GM19099 (cell line): ENCODE measurements around the gene ACACA.

ENCODE experiments used
- POLR2A ChIP-seq: IDR thresholded peaks from 3 replicates; pipeline ENCODE4 v1.6.1; 2011; ENCODE audit warnings: low read depth; ENCODE audit not compliant: insufficient read length; ENCODE audit errors: extremely low read depth

ACACA gene

DNA sequence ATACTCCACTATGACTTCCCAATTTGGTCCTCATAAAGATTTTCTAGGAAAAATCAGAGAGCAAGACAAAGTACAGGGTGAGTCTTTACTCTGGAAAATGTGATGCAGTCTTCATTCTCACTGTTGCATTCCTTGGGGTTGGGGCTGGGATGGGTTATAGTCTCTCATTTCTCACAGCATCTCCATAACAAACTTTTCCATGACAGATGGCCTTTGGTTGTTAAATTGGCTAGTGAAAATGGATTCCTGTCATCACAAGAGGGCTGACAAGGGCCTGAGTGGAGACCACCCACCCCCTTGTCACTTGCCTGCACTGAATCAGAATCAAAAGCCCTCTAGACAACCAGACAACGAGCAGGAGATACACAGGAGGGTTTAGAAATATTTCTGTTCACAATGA is 283.2 kb downstream of the ACACA start:
- TF ChIP-seq POLR2A, result no peak

DNA sequence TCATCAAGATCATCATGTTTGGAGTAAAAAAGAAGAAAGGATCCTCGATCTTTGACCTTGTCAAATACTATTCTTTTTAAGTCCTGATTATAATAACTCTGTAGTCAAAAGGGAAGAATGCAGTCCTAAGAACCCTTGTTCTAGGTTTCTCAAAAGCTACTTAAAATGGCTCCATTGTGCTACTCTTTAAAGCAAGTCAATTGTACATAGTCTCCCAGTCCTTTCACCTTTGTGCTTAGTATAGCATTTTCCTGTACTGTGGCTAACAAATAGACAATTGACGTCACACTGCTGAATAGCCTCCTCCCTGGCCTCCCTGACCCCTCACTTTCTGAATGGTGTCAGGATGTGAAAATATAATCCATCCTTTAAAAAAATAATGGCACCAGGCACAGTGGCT is 285.0 kb downstream of the ACACA start:
- TF ChIP-seq POLR2A, result no peak

DNA sequence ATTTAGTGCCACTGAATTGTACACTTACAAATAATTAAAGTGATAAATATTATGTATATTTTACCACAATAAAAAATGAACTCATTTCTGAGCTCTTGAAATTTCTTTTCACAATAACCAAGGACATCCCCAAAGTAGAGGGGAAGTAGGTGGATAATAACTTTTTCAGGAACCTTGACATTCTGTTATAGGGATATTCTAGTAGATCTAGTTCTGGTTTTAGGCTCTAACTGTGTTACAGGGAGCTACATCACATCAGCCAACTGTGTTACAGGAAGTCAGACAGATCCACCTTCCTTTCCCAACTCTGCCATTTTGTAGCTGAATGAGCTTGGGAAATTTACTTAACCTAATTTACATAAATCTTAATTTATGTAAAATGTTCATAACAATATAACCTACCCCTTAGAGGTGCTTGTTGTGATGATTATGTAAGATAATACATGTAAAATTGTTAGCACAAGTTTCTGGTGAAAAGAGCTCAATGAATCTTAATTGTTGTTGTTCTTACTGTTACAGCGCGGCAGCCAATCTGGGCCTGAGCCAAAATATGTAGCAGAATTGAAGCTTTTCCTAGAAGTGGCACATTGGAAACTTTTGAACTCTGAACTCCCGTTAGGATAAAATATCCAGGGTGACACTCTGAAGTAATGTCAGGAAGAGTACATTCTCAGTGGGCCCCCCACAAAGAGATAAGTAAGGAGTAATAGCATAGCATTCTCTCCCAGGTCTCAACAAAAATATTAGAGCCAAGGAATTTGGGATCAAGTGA is 288.1 kb downstream of the ACACA start:
- no peak for TF ChIP-seq POLR2A

DNA sequence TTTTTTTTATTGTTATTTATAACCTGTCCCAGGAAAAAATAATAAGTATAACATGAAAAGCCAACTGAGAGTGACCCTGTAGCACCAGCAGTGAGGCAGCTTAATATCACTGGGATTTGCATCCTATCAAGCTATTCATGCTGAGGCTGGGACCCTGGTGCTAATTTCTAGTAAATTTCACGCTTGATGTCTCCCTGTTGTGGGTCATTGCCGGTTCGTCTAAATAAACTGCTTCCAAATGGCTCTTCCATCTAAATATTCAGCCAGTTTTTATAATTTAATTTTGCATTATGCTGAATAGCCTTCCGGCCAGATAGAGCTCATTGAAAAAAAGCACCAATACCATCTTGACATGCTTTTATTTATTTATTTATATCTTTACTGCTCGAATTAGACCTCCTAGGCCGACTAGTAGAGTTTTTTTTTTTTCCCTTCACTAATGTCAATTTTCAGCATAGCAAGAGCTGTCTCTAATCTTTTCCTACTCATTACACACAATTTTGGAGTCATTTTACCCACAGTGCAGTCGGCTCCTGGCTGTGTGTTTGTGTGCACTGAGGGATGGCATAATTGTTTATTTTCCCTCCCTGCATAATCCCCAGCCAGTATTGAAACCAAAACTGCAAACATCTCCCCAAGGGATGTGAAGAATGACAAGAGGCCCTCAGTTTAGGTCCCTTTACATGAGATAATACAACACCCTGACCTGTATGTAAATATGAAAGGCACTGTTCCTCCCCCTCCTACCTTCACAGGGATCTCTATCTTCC is 289.1 kb downstream of the ACACA start:
- TF ChIP-seq POLR2A, result no peak

DNA sequence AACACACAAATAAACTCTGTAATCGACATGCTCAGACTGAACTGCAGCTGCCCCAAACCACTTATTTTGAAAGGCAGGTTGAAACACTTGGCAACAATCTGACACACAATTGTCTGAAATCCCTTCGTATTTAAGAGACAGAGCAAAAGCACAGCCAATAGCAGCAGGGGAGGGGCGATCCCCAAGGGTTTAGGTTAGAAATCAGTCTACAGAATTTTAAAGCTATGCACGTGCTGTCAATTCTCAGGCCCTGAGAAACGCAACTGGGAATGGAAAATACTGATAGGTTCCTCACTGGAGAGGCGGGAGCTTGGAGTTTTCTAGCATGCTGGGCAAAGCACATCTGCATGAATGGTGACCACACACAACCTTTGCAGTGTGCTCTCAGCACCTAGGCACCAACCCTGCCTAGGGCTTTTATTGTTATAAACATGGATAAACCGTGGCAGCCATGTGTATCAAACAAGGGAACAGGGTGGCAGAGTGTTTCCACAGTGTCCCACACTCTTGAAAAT is 289.9 kb downstream of the ACACA start:
- TF ChIP-seq POLR2A, result no peak

DNA sequence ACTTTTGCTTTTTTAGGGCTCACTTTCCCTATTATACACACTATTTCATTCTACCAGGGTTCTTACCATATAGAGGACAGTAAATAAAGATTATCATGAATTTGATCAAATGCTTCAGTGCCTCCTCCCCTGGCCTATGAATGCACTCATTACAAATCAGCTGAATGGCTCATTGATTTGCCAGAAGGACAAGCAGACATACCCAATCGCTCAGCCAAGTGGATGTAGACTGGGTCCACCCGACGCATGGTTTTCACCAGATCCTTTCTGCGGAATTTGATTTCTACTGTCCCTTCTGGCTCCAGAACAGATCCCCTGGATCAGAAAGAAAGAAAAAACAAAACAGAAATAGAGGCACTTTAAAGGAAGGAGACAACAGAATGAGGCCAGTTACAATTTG is 295.3 kb downstream of the ACACA start:
- TF ChIP-seq POLR2A, result no peak

DNA sequence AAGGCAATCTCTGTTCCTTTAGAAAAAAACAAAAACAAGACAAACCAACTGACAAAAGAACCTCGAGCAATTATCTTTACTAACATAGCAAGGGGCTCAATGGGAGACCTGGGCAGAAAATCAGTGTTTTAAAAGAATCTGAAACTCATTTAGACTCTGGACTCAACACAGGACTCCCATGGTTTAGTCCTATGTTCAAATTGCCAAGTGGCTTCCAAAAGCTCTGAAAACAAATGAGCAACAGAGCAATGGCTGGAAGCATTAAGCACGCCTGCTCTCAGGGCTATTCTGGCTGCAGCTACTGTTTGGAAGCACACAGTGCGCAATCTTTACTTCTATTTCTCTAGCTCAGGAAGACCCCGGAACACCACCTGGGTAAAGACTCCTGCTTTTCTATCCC is 295.9 kb downstream of the ACACA start:
- TF ChIP-seq POLR2A, result no peak

DNA sequence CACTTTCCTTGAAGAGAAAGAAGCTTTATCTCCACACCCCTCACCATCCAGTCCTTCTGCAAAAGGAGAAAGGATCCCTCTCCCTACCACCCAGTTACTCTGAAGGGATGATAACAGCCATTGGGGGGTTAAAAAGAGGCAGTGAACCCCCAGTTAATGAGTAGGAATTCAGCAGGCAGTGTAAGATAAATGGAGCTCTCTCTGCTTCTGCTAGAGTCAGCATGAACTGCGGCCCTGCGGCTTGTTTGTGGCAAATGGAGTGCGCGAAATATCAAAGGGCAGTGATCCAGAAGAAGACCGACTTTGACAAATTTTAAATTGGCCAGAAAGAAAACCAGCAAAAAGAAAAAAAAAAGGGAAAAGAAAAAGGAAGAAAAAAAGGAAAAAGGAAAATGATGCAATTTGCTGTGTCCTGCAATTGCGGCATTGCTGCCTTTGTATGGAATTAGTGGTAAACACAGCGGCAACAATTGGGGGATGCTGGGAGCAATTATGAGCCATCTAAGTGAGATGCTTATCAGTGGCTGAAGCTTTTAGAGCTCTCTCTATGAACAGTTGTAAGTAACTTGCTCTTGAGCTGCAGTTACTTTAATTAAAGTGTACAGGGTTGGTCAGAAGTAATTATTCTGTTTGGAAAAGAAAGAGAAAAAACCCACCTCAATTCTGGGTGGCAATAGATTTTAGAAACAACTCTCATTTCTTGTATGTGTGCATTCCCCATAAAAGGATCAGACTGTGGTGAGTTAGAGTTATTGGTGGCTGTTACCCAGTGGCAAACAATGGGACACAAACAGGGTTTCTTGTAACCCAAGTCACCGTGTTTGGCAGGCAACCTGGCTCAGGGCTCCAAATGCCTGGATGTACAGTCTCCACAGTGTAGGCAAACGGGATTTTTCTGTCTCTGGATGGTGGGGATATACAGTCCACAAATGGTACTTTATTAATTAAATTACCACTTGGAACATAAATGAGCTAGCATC is 296.6 kb downstream of the ACACA start:
- no peak for TF ChIP-seq POLR2A

DNA sequence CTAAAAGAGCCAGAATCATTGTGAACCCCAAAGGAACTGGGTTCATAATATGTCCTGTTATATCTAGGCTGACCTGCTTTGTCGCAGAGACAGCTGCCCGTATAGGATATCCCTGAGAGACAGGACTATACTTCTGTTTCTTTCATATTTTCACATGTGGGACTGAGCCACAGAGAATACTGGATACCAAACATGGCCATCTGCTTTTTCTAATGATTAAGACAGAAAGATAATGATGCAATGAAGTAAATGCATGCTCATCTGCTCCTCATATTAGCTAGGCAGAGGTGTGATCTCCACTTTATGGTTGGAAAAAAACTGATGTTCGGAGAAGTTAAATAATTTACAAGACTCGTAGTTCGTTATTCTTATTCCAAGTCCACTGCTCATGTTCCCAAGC is 297.5 kb downstream of the ACACA start:
- TF ChIP-seq POLR2A, result no peak

DNA sequence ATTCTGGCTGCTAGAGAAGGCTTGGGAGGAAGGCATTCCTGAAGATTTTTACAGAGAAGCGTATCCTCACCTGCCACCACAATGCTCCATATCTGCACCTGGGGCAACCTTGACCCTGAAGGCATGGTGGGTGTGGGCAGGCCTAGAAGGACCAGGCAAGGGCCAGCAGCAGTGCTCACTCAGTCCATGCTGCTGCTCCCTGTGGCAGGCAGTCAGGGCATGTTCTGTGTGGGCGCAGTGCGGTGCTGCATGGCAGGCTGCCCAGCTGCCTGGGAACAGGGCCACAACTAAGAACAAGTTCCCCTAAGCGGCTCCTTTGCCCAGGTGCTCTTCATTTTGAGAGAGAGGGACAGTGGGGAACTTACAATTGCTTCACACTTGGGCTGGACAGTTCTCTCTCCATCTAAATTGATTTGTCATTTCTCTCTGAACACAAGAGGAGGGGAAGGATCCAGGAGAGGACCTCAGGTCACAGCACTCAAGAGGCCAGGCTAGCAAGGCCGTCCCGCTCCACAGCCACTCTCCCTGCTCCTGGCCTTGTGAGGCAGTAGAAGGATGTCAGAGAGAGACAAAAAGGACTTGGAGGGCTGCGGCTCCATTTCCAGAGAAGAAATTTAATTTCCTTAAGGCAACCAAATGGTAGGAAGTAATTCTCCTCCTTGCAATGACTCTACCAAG is 299.1 kb downstream of the ACACA start:
- TF ChIP-seq POLR2A, result no peak

DNA sequence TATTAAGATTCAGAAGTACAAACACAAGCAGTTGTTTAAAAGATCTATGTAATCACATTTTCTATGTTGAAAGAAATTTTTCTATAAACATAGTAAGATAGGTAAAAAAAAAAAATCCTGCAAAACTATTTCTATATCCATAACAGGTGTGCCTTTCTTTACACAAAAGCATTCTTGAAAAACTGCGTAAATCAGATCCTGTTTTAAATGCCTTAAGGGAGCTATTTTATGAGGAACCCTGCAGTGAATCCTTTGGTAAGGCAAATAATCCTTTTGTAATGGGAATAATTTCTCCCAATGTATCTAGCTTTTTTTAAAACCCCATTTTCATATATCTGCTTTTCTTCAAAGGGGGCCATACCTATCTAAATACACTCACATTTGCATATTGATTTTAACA is 300.6 kb downstream of the ACACA start:
- no peak for TF ChIP-seq POLR2A

DNA sequence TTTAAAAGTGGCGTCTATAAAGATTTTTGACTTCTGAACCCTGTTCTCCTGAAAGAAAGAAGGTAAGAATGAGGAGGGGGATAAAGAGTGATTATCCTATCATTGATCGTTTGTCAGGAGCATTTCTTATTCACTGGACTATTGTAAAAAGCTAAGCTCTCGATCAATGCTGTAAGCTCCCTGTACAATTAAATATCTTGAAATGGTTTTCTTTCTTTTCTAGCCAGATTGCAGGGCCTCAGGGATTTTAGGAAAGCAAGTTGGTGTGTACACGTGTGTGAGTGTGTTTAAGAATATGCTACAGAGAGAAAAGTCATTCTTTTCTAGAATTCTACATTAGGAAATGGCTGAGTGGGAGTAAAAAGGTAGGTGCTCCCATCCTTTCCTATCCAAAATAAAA is 303.4 kb downstream of the ACACA start:
- no peak for TF ChIP-seq POLR2A

DNA sequence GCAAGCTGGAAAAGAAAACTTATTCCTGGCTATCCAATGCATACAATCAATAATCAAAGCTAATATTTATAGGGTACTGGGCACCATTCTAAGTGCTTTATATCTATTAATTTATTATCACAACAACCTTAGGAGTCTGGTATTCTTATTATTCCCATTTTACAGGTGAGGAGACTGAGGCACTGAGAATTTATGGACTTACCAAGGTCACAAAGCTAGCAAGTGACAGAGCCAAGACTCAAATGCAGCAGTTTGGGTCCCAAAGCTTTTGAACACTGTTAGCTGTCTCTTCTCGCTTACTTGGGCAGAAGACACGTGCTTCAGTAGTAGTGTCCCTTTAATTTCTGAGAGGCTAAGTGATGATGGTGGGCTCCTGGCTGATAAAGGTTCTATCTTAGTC is 305.3 kb downstream of the ACACA start:
- TF ChIP-seq POLR2A, result no peak

DNA sequence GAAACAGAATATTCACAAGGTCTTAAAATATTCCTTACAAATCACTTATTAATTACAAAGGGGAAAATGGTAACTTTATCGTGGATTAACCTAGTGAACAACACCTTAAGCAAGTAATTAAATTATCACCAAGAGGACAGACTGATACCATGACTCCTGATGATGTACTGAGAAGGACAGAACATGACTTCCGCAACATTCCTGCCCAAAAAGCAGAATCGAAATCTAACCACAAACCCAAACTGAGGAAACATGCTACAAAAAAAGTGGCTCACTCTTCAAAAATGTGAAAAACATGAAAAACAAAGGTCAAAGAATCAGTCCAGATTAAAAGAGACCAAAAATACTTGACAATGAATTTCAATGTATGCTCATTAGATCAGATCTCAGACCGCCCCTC is 306.4 kb downstream of the ACACA start:
- no peak for TF ChIP-seq POLR2A
